Activated CD8-positive, alpha-beta T cell treated with anti-CD3 and anti-CD28 coated beads, Interleukin-2, amount 10 ng/mL, durations not matched to agents 7 days and 5 days (primary cell): ENCODE data around the gene MYO9A. TPM values are rescaled to one million over a fixed set of nuclear protein-coding genes. Genes with fewer than 3 reads are reported as not detected.
"Not testable (repeated sequence)": the region's sequence is repeated elsewhere in the genome, so short reads cannot be mapped to it uniquely, and the experiment has no call there.

Experiments used
- ATAC-seq: fragments of 150-1000 bp; cut with Tn5 transposase; one replicate; pipeline ENCODE4 v1.10.0; 2021; ENCODE audit warnings: moderate library complexity
- CTCF ChIA-PET: fragments of 350-600 bp; sonication (Branson Sonifier 250); formaldehyde crosslinking; loops from one replicate; lab custom pipeline; 2021; ENCODE audit warnings: antibody characterized with exemption; lab: Charles Lee
- POLR2A ChIA-PET: fragments of 350-600 bp; sonication (Branson Sonifier 250); formaldehyde crosslinking; loops from one replicate; lab custom pipeline; 2021; ENCODE audit warnings: antibody characterized with exemption; lab: Charles Lee
- DNase-seq: peaks from one replicate; pipeline ENCODE4 v3.0.0-alpha.2; 2020
- H3K27ac Mint-ChIP-seq: one replicate; pipeline ENCODE4 v1.8.0; 2021; ENCODE audit warnings: mild to moderate bottlenecking, mixed read lengths
- H3K27me3 Mint-ChIP-seq: one replicate; pipeline ENCODE4 v1.8.0; 2021; ENCODE audit warnings: low read depth, mixed read lengths
- H3K36me3 Mint-ChIP-seq: one replicate; pipeline ENCODE4 v1.8.0; 2021; ENCODE audit warnings: low read depth, mixed read lengths
- H3K4me1 Mint-ChIP-seq: one replicate; pipeline ENCODE4 v1.8.0; 2021; ENCODE audit warnings: low read depth, mixed read lengths
- H3K4me3 Mint-ChIP-seq: one replicate; pipeline ENCODE4 v1.8.0; 2021; ENCODE audit warnings: mild to moderate bottlenecking, mixed read lengths
- H3K9me3 Mint-ChIP-seq: one replicate; pipeline ENCODE4 v1.8.0; 2022; ENCODE audit warnings: mixed read lengths; ENCODE audit not compliant: insufficient read depth
- total RNA-seq, 2 experiments: library from RNA; stranded (reverse); gene quantifications; one replicate each; pipeline ENCODE4 v1.2.3, GENCODE V29; 2021

The MYO9A gene
- total RNA-seq, 2 experiments from 2014 or later = 19.0 to 21.3 TPM

GRCh38 chr15:72086010-72086697 is 31.8 kb downstream of the MYO9A start:
- Mint-ChIP-seq H3K4me1 (no peaks in the 10 kb centered on the region), H3K9me3 (no peaks in the 10 kb centered on the region), H3K36me3 (peaks cover 3% of the 10 kb centered on the region), H3K27ac (no peak overlapping the region), H3K4me3 (no peak overlapping the region), H3K27me3 (no peaks in the 10 kb centered on the region)
- POLR2A ChIA-PET = no interaction called here
- no peak for ATAC-seq
- no peak for DNase-seq
- CTCF ChIA-PET = no interaction called here

- DNase-seq = no peak
- H3K27ac Mint-ChIP-seq = no peak overlapping the region
- H3K27me3 Mint-ChIP-seq = no peaks in the 10 kb centered on the region
- peaks cover 8% of the 10 kb centered on the region for H3K4me1 Mint-ChIP-seq
- CTCF ChIA-PET = no interaction called here
- no peaks in the 10 kb centered on the region for H3K36me3 Mint-ChIP-seq
- H3K9me3 Mint-ChIP-seq = no peaks in the 10 kb centered on the region
- POLR2A ChIA-PET = no interaction called here
- H3K4me3 Mint-ChIP-seq = no peak overlapping the region
- ATAC-seq = no peak
These were observed 35.8 kb downstream of the MYO9A start for GRCh38 chr15:72082176-72082575.

- Mint-ChIP-seq H3K4me1 (peaks cover 8% of the 10 kb centered on the region), H3K36me3 (no peaks in the 10 kb centered on the region), H3K27ac (no peak overlapping the region), H3K27me3 (no peaks in the 10 kb centered on the region), H3K4me3 (no peak overlapping the region), H3K9me3 (no peaks in the 10 kb centered on the region)
- no peak for ATAC-seq
- DNase-seq = no peak
- ChIA-PET CTCF (no interaction called here), POLR2A (no interaction called here)
These were observed 39.1 kb downstream of the MYO9A start for GRCh38 chr15:72078887-72079286.

GRCh38 chr15:72077950-72078349 is 40.0 kb downstream of the MYO9A start:
- Mint-ChIP-seq H3K4me3 (no peak overlapping the region), H3K9me3 (no peaks in the 10 kb centered on the region), H3K27me3 (no peaks in the 10 kb centered on the region), H3K27ac (no peak overlapping the region), H3K4me1 (peaks cover 8% of the 10 kb centered on the region), H3K36me3 (no peaks in the 10 kb centered on the region)
- DNase-seq (no peak), ATAC-seq (no peak)
- ChIA-PET CTCF (no interaction called here), POLR2A (no interaction called here)

DNA sequence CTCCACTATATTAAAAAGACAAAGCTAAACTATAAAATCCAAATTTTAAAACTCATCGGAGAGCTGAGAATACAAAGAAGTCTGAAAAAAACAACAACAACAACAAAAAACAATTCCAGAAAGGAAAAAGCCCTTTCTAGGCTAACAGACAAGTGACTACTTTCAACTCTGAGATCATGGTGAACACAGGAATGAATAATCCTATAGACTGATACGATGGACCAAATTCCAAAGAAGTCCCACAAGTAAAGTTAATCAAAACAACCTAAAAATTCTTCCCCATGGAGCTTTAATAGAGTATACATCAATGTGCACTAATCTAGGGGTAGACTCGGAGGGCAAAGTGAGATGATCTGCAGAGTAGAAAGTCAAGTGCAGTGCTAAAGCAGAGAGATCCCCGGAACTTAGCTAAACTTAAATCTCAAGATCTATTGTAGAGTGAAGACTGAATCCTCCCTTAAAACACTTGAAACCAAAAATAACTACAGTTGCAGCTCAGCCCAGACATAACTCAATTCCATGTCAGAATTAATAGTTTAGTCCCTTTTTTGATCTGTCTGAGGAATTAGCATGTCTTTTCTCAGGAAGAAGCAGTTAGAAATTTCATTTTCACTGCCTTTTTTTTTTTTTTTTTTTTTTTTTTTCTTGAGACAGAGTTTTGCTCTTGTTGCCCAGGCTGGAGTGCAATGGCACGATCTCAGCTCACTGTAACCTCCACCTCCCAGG is 43.5 kb downstream of the MYO9A start:
- no peak for ATAC-seq
- DNase-seq = no peak
- H3K36me3 Mint-ChIP-seq = no peaks in the 10 kb centered on the region
- ChIA-PET POLR2A (no interaction called here), CTCF (no interaction called here)
- H3K4me3 Mint-ChIP-seq = no peak overlapping the region
- H3K27me3 Mint-ChIP-seq = no peaks in the 10 kb centered on the region
- H3K27ac Mint-ChIP-seq = no peak overlapping the region
- peaks cover 8% of the 10 kb centered on the region for H3K4me1 Mint-ChIP-seq
- H3K9me3 Mint-ChIP-seq = no peaks in the 10 kb centered on the region

- ATAC-seq, H3K36me3 Mint-ChIP-seq, H3K9me3 Mint-ChIP-seq, H3K27me3 Mint-ChIP-seq, H3K4me3 Mint-ChIP-seq, DNase-seq, POLR2A ChIA-PET, CTCF ChIA-PET, H3K4me1 Mint-ChIP-seq, H3K27ac Mint-ChIP-seq: not testable (repeated sequence)
These were observed 46.5 kb downstream of the MYO9A start for GRCh38 chr15:72071448-72071825.

GRCh38 chr15:72070817-72071447 is 47.0 kb downstream of the MYO9A start:
- Mint-ChIP-seq H3K36me3 (no peaks in the 10 kb centered on the region), H3K9me3 (no peaks in the 10 kb centered on the region), H3K27me3 (no peaks in the 10 kb centered on the region), H3K27ac (no peak overlapping the region), H3K4me3 (no peak overlapping the region), H3K4me1 (no peaks in the 10 kb centered on the region)
- POLR2A ChIA-PET = no interaction called here
- ATAC-seq (no peak), DNase-seq (no peak)
- CTCF ChIA-PET = no interaction called here

DNA sequence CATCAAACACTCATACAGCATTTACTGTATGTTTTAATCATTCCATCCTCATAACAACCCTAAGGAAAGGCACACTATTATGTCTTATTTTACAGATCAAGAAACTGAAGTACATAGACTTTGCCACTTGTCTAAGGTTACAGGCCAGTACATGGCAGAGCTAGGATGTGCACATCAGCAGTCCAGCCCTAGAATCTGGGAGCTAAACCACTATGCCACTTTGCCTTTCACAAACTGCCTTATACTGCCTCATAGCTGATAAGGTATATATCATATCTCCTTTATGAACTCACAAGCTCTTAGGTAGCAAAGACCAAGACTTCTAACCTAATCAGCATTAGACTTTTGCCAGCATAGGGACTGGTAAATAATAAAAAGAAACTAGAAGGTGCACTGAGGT is 49.1 kb downstream of the MYO9A start:
- Mint-ChIP-seq H3K36me3 (no peaks in the 10 kb centered on the region), H3K4me3 (no peak overlapping the region), H3K27ac (no peak overlapping the region), H3K27me3 (no peaks in the 10 kb centered on the region), H3K9me3 (no peaks in the 10 kb centered on the region), H3K4me1 (no peaks in the 10 kb centered on the region)
- POLR2A ChIA-PET = no interaction called here
- CTCF ChIA-PET = no interaction called here
- ATAC-seq = no peak
- DNase-seq = no peak

DNA sequence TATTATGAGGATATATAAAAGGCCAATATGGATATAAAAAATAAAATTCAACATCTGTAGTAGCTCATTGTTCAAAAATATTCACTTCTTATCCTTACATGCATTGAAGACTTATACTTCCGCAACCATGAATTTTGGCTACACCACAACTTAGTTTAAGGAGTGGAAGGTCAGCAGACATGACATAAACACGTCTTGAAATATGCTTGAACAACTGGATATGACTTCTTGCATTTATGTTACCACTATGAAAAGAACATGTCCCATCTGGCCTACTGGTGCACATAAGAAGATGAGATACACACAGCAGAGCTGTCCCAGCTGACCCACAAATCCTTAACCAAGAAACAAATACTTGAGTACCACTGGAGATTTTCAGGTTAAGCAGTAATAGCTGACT is 52.1 kb downstream of the MYO9A start:
- Mint-ChIP-seq H3K4me3 (no peak overlapping the region), H3K27me3 (no peaks in the 10 kb centered on the region), H3K27ac (no peak overlapping the region), H3K36me3 (no peaks in the 10 kb centered on the region), H3K4me1 (no peaks in the 10 kb centered on the region), H3K9me3 (no peaks in the 10 kb centered on the region)
- CTCF ChIA-PET = interaction anchor here (0.8 kb wide), 1 partner anchor 313 kb away, joined by 3 read pairs; no protein-coding TSS in a partner anchor
- ATAC-seq (no peak), DNase-seq (no peak)
- POLR2A ChIA-PET = no interaction called here

GRCh38 chr15:72063186-72063585 is 54.8 kb downstream of the MYO9A start:
- Mint-ChIP-seq H3K9me3 (no peaks in the 10 kb centered on the region), H3K4me1 (no peaks in the 10 kb centered on the region), H3K36me3 (no peaks in the 10 kb centered on the region), H3K27ac (no peak overlapping the region), H3K27me3 (no peaks in the 10 kb centered on the region), H3K4me3 (no peak overlapping the region)
- ChIA-PET POLR2A (no interaction called here), CTCF (no interaction called here)
- DNase-seq (no peak), ATAC-seq (no peak)

DNA sequence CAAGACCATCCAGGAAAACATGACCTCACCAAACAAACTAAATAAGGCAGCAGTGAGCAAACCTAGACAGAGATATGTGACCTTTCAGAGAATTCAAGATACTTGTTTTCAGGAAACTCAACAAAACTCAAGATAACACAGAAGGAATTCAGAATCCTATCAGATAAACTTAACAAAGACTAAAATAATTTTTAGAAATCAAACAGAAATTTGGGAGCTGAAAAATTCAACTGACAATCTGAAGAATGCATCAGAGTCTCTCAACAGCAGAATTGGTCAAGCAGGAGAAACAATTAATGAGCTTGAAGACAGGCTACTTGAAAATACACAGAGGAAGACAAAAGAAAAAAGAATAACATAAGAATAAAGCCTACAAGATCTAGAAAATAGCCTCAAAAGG is 55.6 kb downstream of the MYO9A start:
- H3K36me3 Mint-ChIP-seq = no peaks in the 10 kb centered on the region
- ATAC-seq (no peak), DNase-seq (no peak)
- no peaks in the 10 kb centered on the region for H3K27me3 Mint-ChIP-seq
- H3K9me3 Mint-ChIP-seq = no peaks in the 10 kb centered on the region
- H3K4me1 Mint-ChIP-seq = peaks cover 3% of the 10 kb centered on the region
- no peak overlapping the region for H3K27ac Mint-ChIP-seq
- ChIA-PET POLR2A (no interaction called here), CTCF (no interaction called here)
- no peak overlapping the region for H3K4me3 Mint-ChIP-seq

GRCh38 chr15:72060687-72061250 is 57.2 kb downstream of the MYO9A start:
- DNase-seq (no peak), ATAC-seq (no peak)
- POLR2A ChIA-PET = no interaction called here
- CTCF ChIA-PET = no interaction called here
- no peak overlapping the region for H3K4me3 Mint-ChIP-seq
- H3K27me3 Mint-ChIP-seq = no peaks in the 10 kb centered on the region
- no peak overlapping the region for H3K27ac Mint-ChIP-seq
- H3K9me3 Mint-ChIP-seq = no peaks in the 10 kb centered on the region
- no peaks in the 10 kb centered on the region for H3K36me3 Mint-ChIP-seq
- peaks cover 4% of the 10 kb centered on the region for H3K4me1 Mint-ChIP-seq
